Measurements from ENCODE around the gene SHCBP1.
"Not testable (repeated sequence)": the region's sequence is repeated elsewhere in the genome, so short reads cannot be mapped to it uniquely, and the experiment has no call there.

Gene SHCBP1, protein sequence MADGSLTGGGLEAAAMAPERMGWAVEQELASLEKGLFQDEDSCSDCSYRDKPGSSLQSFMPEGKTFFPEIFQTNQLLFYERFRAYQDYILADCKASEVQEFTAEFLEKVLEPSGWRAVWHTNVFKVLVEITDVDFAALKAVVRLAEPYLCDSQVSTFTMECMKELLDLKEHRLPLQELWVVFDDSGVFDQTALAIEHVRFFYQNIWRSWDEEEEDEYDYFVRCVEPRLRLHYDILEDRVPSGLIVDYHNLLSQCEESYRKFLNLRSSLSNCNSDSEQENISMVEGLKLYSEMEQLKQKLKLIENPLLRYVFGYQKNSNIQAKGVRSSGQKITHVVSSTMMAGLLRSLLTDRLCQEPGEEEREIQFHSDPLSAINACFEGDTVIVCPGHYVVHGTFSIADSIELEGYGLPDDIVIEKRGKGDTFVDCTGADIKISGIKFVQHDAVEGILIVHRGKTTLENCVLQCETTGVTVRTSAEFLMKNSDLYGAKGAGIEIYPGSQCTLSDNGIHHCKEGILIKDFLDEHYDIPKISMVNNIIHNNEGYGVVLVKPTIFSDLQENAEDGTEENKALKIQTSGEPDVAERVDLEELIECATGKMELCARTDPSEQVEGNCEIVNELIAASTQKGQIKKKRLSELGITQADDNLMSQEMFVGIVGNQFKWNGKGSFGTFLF

GRCh38 chr16:46621006-46621933 is at the start of gene SHCBP1:
TSS of gene SHCBP1 (minus strand) at chr16:46621379. CDS start at chr16:46621359, 20 bp downstream.
- DNase-seq (ENCODE audit: low spot score): peak; percentile 89

DNA sequence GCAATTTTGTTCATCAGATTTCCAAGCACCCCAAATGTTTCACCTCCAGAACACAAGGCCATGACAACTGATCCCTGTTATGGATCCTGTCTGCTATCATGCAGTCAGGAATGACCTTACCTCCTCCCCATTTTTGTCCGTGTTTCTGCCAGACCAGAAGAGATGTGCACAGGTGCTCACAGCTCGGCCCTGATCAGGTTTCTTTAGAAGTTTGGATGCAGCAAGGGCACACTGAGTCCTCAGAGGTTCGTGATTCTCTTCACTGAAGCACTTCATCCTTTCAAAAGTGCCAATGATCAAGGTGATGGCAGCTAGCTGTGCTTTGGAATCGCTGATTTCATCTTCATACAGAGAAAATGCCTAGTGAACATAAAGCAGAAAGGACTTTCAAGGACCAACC is 40.9 kb upstream of the SHCBP1 start:
- DNase-seq (ENCODE audit: low spot score): no peak

GRCh38 chr16:46658925-46659324 is 37.7 kb upstream of the SHCBP1 start:
- DNase-seq (ENCODE audit: low spot score): no peak

DNA sequence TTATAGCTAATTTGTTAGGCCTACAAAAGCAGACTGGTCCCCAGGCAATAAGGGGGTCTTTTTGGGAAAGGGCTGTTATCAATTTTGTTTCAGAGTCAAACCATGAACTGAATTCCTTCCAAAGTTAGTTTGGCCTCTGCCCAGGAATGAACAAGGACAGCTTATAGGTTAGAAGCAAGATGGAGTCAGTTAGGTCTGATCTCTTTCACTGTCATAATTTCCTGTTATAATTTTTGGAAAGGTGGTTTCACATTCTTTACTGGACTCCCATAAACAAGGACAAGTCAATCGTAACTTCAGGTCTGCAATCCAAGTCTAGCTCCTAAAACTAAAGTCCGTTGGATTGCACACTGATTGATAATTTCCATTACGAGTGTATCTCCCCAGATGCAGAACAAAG is 30.1 kb upstream of the SHCBP1 start:
- DNase-seq (ENCODE audit: low spot score): no peak

- DNase-seq (ENCODE audit: low spot score): no peak
Measured at GRCh38 chr16:46650254-46650623, 29.1 kb upstream of the SHCBP1 start.

GRCh38 chr16:46649588-46650253 is 28.5 kb upstream of the SHCBP1 start:
- DNase-seq (ENCODE audit: low spot score): no peak

DNA sequence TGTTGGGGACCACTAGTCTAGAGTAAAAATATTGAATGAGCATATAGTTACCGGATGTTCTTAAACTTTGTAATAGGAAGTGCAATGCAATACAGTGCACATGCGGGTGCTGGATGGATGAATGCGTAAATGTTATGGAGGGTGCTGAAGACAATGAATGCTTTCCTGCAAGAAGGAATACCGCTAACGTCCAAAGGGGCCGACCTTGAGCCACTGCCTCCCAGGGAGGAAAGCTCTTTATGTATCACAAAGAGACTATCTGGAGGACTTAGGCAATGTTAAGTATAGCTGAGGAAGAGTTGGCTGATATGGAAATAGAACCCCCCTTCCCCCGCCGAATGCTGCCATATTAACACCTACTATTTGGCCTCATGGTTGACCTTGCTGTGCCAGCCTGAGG is 27.5 kb upstream of the SHCBP1 start:
- DNase-seq (ENCODE audit: low spot score): no peak

DNA sequence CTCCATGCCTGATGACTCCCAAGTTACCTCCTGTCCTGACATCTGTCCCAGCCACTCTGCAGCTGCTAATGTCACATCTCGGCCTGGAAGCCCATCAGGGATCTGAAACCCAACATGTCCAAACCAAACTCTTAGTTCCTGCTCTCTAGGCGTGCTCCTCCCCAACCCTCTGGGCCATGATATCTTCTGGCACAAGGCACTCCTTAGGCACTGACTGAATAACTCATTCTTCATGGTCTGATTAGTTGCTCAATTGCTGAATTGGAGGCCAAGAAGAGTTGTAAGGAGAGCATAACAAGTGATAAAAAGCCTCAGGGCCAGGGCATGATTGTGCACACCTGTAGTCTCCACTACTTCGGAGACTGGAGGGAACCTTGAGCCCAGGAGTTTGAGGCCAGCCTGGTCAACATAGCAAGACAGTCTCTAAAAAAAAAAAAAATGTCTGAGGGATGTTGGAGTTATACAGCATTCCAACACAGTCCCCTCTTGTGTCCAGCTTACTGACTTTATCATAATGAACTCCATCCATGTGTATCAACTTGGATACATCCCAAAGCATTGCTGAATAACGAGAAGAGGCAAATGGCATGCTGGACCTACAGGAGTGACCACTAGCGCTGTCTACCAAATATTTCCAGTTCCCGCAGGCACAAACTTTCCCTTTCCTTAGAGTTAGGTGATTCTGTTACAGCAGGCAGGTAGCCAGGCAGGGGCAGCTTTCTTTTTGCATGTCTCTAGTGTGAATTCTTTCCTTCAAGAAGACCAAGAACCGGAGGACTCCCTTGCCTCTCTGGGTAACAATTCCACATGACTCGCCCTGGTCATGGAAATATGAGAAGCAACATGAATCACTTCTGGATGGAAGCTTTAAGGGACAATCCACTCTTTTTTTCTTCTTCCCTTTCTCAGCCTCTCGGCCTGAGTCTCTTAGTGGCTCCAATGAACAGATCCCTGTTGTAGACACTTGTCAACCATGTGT is 18.1 kb upstream of the SHCBP1 start:
- DNase-seq (ENCODE audit: low spot score): no peak

DNA sequence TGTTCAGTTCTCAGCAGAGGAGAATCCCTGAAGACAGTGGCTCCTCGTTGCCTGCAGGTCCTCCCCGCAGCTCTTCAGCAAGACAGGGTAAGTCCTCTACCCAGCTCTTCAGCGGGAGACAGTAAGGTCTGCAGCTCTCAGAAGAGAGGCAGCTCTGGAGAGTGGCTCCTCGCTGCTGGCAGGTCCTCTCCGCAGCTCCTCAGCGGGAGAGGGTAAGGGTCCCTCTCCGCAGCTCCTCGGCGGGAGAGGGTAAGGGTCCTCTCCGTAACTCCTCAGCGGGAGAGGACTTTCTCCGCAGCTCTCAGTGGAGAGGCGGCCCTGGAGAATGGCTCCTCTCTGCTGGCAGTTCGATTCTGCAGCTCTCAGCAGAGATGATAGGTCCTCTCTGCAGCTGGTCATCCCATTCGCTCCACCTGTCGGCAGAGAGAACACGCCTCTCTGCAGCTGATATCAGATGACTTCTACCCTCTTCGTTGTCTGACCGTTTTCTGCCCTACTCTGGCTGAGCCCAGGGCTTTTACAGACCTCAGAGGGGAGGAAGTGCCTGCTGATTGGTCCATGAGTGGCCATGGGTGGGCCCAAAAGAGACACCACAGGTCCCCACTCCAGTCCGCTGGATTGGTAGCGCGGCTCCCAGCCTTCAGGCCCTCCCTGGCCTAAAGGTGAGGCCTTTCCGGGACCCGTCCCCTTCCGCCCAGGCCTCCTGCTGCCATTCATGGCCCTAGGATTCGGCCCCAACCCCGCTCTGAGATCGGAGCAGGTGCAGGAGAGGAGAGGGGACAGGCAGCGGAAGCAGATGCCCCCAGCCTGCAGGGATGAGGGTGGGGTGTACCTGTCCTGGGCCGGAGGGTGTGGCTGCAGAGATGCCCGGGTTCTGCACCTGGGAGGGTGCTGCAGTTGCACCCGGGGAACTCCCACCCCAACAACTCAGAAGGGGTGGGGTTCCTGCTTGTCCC is 11.9 kb upstream of the SHCBP1 start:
- no peak for DNase-seq (ENCODE audit: low spot score)

GRCh38 chr16:46629331-46630219 is 8.4 kb upstream of the SHCBP1 start:
- DNase-seq (ENCODE audit: low spot score): no peak

GRCh38 chr16:46627746-46628145 is 6.6 kb upstream of the SHCBP1 start:
- DNase-seq (ENCODE audit: low spot score): no peak

DNA sequence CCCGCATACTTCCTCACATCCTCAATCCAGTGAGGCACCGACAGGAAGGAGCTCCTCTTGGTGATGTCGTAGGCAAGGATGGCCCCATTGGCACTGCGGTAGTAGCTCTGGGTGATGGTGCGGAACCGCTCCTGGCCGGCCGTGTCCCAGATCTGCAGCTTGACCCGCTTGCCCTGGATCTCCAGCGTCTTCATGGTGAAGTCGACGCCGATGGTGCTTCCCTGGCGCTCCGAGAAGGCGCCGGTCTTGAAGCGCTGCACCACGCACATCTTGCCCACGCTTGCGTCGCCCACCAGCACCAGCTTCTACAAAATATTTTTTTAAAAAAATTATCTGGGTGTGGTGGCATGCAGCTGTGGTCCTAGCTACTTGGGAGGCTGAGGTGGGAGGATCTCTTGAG is 5.5 kb upstream of the SHCBP1 start:
- DNase-seq (ENCODE audit: low spot score): not testable (repeated sequence)

DNA sequence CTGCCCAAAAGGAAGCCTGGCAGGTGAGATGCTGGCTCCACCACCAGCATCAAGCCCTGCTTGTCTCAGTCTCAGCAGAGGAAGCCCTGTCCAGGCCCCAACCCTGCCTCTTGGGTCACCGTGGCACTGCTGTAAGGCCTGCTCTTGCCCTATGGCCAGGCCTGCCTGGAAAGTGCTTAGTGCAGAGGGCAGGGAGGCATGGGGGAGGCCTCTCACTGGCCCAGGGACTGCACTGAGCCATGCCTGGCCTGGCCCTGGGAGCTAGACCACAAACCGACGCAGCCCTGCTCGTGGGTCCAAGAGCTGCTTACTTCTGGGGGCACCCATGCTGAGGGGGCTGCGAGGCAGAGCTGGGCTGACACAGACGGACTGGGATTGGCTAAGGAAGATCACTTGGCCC is 3.7 kb upstream of the SHCBP1 start:
- DNase-seq (ENCODE audit: low spot score): not testable (repeated sequence)

DNA sequence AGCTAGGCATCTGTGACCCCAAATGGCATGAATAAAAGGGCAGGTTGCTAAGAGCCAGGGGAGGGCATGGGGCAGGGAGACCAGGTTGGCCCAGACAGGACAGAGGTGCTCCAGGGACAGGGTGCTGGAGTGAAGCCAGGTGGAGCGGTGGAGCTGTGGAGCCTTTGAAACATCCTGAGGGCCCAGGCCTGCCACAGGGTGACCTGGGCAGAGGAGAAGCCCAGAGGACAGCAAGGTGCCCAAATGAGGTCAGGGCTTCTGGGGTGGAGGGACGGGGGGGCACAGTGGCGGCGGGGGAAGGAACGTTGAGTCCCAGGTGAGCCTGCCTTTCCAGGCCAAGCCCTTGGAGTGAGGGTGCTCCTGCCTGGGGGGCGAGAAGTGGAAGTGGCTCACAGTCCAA is 2.5 kb upstream of the SHCBP1 start:
- DNase-seq (ENCODE audit: low spot score): not testable (repeated sequence)

- DNase-seq (ENCODE audit: low spot score): not testable (repeated sequence)
Measured at GRCh38 chr16:46623246-46623645, 2.1 kb upstream of the SHCBP1 start.

GRCh38 chr16:46621934-46622676 is 926 bp upstream of the SHCBP1 start:
- no peak for DNase-seq (ENCODE audit: low spot score)

DNA sequence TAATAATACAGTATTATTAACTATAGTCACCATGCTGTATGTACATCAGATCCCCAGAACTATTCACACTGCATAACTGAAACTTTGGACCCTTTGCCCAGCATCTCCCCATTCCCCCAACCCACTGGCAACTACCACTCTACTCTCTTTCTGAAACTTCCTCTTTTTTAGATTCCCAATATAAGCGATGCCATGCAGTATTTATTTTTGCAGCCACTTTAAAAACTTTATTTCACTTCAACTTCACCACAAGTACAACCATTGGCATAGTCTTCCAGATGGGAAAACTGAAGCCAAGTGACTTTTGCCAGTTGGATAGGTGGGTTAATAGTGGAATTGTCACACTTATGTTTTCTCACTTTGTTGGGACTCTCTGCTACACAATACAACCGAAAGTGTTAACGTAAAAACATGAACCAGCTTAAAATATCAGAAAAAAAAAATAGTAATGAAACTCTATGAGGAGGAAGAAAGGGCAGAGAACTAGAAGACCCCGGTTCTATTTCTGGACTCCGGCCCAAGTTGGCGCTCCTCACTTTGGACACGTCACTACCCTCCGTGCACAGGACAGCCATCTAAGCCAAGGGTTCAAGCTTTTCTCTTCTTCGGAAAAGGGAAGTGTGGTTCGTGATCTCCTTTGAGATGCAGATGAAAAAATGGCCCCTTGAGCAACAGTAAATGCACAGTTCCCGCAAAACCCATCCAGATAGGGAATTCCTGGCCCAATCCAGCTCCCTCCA is 743 bp downstream of the SHCBP1 start:
- no peak for DNase-seq (ENCODE audit: low spot score)

All from left forelimb (tissue), 1 donor.